ENCODE data around the gene CD2. TPM values are rescaled to one million over a fixed set of nuclear protein-coding genes. Genes with fewer than 3 reads are reported as not detected.
"Not testable (repeated sequence)": the region's sequence is repeated elsewhere in the genome, so short reads cannot be mapped to it uniquely, and the experiment has no call there.

The CD2 gene
- total and polyA plus RNA-seq, 2 of the 8 experiments (the other 6 are each of a cell fraction or from before 2014, with no cell fraction given) = not detected

DNA sequence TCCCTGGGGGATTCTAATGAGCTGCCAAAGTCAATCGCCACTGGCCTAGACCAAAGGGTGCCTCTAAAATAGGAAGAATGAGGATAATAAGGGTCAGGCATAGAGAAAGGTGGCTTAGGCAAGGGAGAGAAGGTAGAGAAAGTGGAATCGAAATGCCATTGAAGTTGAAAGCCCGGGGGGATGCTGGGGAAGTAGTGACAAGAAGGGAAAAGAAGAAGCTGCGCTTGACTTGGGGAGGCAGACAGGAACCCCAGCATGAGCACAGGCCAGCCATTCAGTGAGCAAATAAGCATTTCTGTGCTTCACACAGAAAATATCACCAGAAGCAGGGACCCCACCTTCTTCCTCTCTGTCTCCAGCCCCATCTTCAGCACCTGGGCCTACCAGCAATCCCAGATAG lies 1.5 kb downstream of the CD2 start (continued):
- TF ChIP-seq GTF2F1 (IDR thresholded peaks at IDR 0.05; ENCODE audit: borderline replicate concordance, low read depth, low read length) (no peak), SIX5 (IDR thresholded peaks at IDR 0.05; ENCODE audit: low read depth, low read length) (no peak), RAD21 (IDR thresholded peaks at IDR 0.05 in 1 of 2, conservative IDR thresholded peaks at IDR 0.05 in 1 of 2; ENCODE audit: low read depth in 2 of 2, low read length in 2 of 2) (no peak), POLR2AphosphoS5 (IDR thresholded peaks at IDR 0.05; ENCODE audit: low read depth, low read length) (no peak)

- H3K27me3 ChIP-seq (replicated peaks in 1 of 4; ENCODE audit: control insufficient read depth in 3 of 4, extremely low read depth in 1 of 4, insufficient read depth in 3 of 4, low read length in 3 of 4); H3K4me2 ChIP-seq (ENCODE audit: insufficient read depth in 1 of 2, low read depth in 2 of 2, low read length in 2 of 2); H3K79me1 ChIP-seq (ENCODE audit: low read depth, low read length); H2BK15ac ChIP-seq (ENCODE audit: low read length); H2AK5ac ChIP-seq (ENCODE audit: low read depth, low read length); H2BK5ac ChIP-seq (ENCODE audit: low read depth, low read length); H2BK20ac ChIP-seq (ENCODE audit: low read length); H3K23me2 ChIP-seq (ENCODE audit: low read depth, low read length); H3K9ac ChIP-seq (replicated peaks in 1 of 4; ENCODE audit: extremely low read depth in 1 of 4, low read depth in 3 of 4, low read length in 3 of 4); H3K9me3 ChIP-seq (ENCODE audit: insufficient read depth in 2 of 2, low read depth in 1 of 2, low read length in 1 of 2); H3K4me3 ChIP-seq (ENCODE audit: extremely low read depth in 1 of 4, insufficient read depth in 2 of 4, low read depth in 3 of 4, low read length in 4 of 4); H3K4ac ChIP-seq (replicated peaks; ENCODE audit: insufficient read length, low read depth, low read length); H3K14ac ChIP-seq (ENCODE audit: insufficient read length); POLR2A ChIA-PET (ENCODE audit: partially characterized antibody); H4K5ac ChIP-seq (ENCODE audit: insufficient read length, low read depth, low read length); H3K27ac ChIP-seq (ENCODE audit: low read depth, low read length); H2BK12ac ChIP-seq (ENCODE audit: low read depth, low read length); H3K23ac ChIP-seq (ENCODE audit: insufficient read length); H3K56ac ChIP-seq (replicated peaks; ENCODE audit: insufficient read length, low read depth, low read length); H3K18ac ChIP-seq (ENCODE audit: extremely low read depth, low read length); H4K8ac ChIP-seq (ENCODE audit: extremely low read depth, insufficient read depth, low read length); H2BK120ac ChIP-seq (replicated peaks; ENCODE audit: low read depth, low read length); FAIRE-seq; H3K79me2 ChIP-seq (ENCODE audit: control insufficient read depth in 1 of 2, insufficient read depth in 2 of 2, low read length in 2 of 2); H2AFZ ChIP-seq (ENCODE audit: low read length); DNase-seq (ENCODE audit: low read depth in 1 of 2, low spot score in 2 of 2); H3K36me3 ChIP-seq (ENCODE audit: control insufficient read depth in 2 of 4, insufficient read depth in 4 of 4, low read length in 3 of 4); H3K4me1 ChIP-seq (replicated peaks in 1 of 4; ENCODE audit: control insufficient read depth in 3 of 4, insufficient read depth in 4 of 4, low read length in 3 of 4); H4K20me1 ChIP-seq (replicated peaks in 1 of 2; ENCODE audit: control insufficient read depth in 1 of 2, insufficient read depth in 2 of 2, low read length in 2 of 2); H4K91ac ChIP-seq (replicated peaks; ENCODE audit: insufficient read length, low read length): not testable (repeated sequence)
- CTCF ChIA-PET (ENCODE audit: partially characterized antibody) = interaction anchor here (2.7 kb wide), 1 partner anchor 8 kb away, joined by 18 read pairs; no protein-coding TSS in a partner anchor
- 95% methylated on average over 7 of the region's 8 CpGs; no CpG with 5 or more reads in 1 of the 2 experiments for WGBS, 2 experiments (ENCODE audit: extremely low coverage in 1 of 2, insufficient coverage in 1 of 2, insufficient read length in 1 of 2, insufficient replicate concordance in 2 of 2, low coverage in 1 of 2, low lambda C conversion rate in 2 of 2, missing lambda C conversion rate in 1 of 2)
Observed at GRCh38 chr1:116756092-116756491, 1.9 kb downstream of the CD2 start.

All from H1 (cell line).